T-helper 2 cell treated with Interferon-gamma antibody and Interleukin-4, amounts not matched to agents 100 ng/mL and 5 ng/mL, for 36 hours (primary cell): Measurements from ENCODE around the gene TCEANC. TPM values are rescaled to one million over a fixed set of nuclear protein-coding genes. Genes with fewer than 3 reads are reported as not detected.

ENCODE experiments used
- intact Hi-C: fragments of 100-400 bp; cut with micrococcal nuclease; formaldehyde crosslinking; loops from one replicate; pipeline ENCODE4 v1.15.1; 2023
- total RNA-seq: library from RNA; stranded (reverse); gene quantifications from 2 replicates; pipeline ENCODE4 v1.2.3, GENCODE V29; 2022

Gene TCEANC
- total RNA-seq, 1 donor from 2014 or later: 9.9 TPM

GRCh38 chrX:13690836-13691235, 37.9 kb downstream of the TCEANC start:
- intact Hi-C loops: no loop called here

GRCh38 chrX:13691841-13692371, 39.0 kb downstream of the TCEANC start:
- intact Hi-C loops: no loop called here

GRCh38 chrX:13692771-13693231, 39.9 kb downstream of the TCEANC start:
- intact Hi-C loops: no loop called here

- intact Hi-C loops: no loop called here
Measured at GRCh38 chrX:13693341-13693961, 40.5 kb downstream of the TCEANC start.

DNA sequence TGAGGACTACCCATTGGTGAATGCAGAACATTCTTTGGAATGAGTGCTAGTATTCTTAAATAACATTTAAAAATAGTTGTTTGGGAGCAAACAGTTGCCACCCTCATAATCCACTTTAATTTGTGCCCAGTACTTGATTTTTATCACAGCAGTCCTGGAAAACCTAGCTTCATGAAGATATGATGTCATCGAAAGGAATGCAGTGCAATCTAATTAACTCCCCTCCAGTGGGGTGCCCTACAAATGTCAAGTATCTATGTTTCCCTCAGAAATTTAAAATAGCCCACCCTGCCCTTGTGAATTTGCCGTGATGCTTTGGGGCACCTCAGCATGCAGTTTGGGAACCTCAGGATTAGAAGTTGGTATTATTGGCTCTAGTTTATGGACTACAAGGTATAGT, 41.4 kb downstream of the TCEANC start:
- intact Hi-C loops: no loop called here

GRCh38 chrX:13694983-13695382, 42.0 kb downstream of the TCEANC start:
- intact Hi-C loops: no loop called here

DNA sequence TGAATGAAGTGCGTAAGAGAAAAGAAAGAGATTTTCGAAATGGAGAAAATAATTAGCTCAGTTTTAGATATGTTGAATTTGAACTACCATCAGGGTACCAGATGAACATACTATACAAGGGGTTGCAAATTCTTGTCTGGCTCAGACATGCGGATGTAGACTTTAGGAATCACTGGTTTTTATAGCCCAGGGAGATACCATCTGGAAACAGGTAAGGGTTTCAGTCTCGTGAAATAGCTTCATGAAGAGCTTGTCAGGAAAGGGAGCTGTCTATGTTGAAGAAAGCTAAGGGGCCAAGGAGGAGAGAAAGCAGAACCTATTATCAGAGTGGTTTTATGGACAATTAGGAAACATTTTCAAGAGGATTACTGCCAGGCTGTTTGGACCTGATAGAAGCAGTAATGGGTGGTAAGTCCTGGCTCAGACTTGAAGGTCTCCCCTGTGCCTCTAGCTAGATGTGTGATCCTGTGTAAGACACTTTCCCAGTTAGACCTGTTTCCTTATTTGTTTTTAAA, 42.7 kb downstream of the TCEANC start:
- intact Hi-C loops: no loop called here

DNA sequence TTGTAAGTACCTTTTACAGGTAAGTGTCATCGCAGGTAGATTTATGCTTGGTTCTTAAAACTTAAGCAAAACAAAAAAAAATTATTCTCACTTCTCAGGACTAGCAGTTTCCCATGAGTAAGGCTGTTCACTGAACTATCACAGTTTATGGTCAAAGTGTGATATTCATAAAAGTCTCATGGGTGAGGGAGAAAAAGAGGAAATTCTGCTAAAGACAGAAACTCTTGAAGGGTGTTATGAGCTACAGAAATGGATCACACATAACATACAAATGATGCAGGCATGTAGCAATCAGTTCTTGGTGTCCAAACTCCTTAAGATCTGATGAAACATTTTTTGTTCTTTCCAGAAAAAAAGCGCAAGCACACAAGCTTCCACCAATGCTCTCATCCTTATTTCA, 44.5 kb downstream of the TCEANC start:
- intact Hi-C loops: no loop called here

GRCh38 chrX:13697976-13698375, 45.0 kb downstream of the TCEANC start:
- intact Hi-C loops: no loop called here

DNA sequence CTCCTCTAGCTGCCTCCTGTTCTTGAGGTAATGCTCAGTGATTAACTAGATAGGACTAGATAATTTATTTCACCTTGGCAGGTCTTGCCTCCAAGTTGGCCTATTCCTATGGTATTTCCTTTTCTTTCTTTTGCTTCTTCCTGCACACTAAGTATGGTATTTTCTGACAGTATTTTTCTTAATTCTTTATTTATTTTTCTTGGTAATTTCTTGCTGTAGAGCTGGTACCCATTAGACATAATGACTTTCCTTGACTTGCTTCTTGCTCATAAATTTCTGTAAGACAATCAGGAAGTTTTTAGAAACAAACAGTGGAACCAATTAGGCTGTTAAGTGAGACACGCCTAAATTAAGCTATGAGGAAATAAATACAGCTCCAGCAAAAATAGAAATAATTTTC, 45.5 kb downstream of the TCEANC start:
- intact Hi-C loops: no loop called here

DNA sequence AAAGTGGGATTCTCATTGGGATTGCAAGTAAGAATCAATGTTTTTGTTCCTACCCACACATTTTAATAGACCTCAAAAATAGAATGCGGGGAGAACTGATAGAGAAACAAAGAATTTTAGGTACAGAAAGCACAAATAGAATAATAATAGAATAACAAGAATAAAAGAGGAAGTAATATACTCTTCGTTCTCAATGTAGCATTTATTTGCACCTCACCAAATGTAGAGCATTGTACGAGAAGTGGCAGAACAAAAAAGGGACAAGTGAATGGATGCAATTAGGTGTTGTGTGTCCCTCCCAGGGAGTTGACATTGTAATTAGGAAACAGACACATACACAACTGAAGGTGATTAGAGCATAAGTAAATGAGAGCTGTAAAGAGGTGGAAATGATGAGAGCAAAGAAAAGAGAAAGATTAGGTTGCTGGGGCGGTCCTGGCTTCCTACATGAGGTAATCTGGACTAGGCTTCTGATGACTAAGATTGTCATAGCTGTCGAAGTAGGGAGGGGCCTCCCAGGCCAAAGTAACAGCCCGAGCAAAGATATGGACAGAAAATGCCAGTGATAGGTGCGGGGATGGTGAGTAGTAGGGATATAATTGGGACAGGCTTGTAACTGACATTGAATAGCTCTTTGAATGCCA, 46.4 kb downstream of the TCEANC start:
- intact Hi-C loops: no loop called here

DNA sequence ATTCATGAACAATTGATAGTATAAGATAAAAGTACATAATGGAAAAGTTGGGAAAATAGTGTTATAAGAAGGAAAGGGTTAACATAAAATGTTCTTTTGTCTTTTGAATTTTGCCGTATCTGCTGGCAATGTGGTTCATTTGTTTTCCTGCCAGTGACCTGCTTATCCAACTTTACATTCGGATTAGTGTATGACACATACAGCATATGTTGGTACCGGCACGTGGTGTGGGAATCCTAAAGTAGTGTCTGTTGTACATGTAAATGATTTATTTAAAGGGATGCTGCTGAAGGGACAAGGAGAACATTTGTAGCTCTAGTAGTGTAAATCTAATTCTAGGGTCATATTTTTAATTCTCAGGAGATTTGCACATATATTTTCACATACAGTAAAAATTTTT, 47.4 kb downstream of the TCEANC start:
- intact Hi-C loops: no loop called here

DNA sequence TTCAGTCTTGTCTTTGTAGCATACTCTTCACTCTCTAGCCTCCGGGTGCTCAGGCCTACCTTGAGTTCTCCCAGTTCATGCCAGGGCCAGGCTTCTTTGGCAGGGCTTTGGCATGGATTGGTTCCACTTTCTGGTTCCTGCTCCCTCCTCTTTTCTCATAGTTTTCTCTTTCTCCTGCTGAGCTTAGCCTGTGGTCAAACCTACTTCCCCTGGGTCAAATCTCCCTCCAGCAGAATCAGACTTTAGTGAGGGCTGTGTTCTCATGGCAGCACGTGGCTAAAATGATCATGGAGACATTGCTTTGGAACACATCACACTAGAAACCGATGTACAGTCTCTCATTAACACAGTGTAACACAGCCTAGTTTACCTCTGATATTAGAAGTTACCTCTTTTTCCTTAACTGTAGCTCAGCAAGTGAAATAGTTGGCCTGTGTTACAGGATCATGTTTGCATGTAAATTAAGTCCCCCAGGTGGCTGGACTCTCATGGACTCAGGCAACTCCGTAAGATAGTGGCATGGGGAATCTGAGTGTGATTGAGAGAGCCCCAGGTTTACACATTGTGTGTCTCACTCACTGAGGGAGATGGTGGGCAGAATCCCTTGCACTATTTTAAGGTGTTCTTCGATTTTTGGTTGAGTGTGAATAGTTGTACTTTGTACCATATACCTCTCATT, 49.3 kb downstream of the TCEANC start:
- intact Hi-C loops: no loop called here

DNA sequence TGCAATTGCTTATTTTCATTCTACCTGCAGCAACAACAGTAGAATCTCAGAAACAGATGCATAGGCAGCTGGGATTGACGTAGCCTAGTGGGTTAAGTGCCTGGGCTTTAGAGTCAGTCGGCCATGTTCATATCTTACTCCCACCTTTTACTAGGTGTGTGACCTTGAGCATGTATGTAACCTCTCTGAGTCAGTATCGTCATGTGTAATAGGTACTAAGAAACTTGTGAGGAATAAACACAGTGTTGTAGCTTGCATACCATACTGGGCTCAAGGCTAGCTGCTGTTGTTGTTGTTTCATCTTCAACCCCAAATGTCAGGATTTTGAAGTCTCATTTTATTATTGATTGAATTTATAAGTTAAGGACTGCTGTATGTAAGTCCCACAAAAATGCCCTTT, 50.2 kb downstream of the TCEANC start:
- intact Hi-C loops: no loop called here

- intact Hi-C loops: no loop called here
Measured at GRCh38 chrX:13703589-13703988, 50.6 kb downstream of the TCEANC start.

DNA sequence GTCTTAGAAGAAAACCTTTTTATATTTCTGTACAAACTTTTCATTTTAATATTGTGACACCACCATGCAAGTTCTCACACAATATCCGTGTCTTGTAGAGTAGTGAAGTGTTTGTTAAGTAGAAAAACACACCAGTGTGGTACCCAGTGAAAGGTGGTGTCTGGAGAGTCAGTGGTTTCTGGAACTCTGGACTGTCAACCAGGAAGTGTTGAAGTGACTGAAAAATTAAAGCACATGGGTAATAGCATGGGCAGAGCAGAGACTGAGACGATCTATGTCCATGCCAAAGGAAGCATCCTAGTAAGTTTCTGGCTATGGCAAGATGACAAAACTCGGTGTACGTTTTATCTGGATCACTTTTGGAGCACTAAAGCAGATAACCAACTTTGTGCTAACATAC, 58.2 kb downstream of the TCEANC start:
- intact Hi-C loops: no loop called here

Other genes starting within 250 kb of the TCEANC start
- 8.3 and 9.2 TPM in 2 replicates for gene EGFL6, start 83.5 kb upstream of the TCEANC start, total RNA-seq
- gene RAB9A, start 36.0 kb downstream of the TCEANC start, total RNA-seq: 6.2 and 9.0 TPM in 2 replicates
- 23.0 and 23.7 TPM in 2 replicates for gene TRAPPC2, start 81.5 kb downstream of the TCEANC start, total RNA-seq
- gene OFD1, start 81.6 kb downstream of the TCEANC start, total RNA-seq: 25.1 and 26.6 TPM in 2 replicates
- not detected in 2 replicates for gene GPM6B, start 164.0 kb downstream of the TCEANC start, total RNA-seq